Ishikawa (cell line): Measurements from ENCODE around the gene PTCH1.

Experiments used
- CEBPB ChIP-seq: IDR thresholded peaks from 2 replicates; pipeline ENCODE4 v1.6.1; 2012
- CREB1 ChIP-seq: IDR thresholded peaks from 2 replicates; pipeline ENCODE4 v1.6.1; 2012; ENCODE audit warnings: low read depth
- EGR1 ChIP-seq: IDR thresholded peaks from 2 replicates; pipeline ENCODE4 v1.6.1; 2012
- EP300 ChIP-seq: IDR thresholded peaks from 2 replicates; pipeline ENCODE4 v1.6.1; 2012; ENCODE audit warnings: borderline replicate concordance
- FOXM1 ChIP-seq: IDR thresholded peaks from 2 replicates; pipeline ENCODE4 v1.6.1; 2012; ENCODE audit warnings: low read depth, borderline replicate concordance
- NFIC ChIP-seq: IDR thresholded peaks from 2 replicates; pipeline ENCODE4 v1.6.1; 2012
- RAD21 ChIP-seq: IDR thresholded peaks from 2 replicates; pipeline ENCODE4 v1.6.1; 2012; ENCODE audit warnings: low read depth
- TAF1 ChIP-seq: IDR thresholded peaks from 2 replicates; pipeline ENCODE4 v1.6.1; 2012; ENCODE audit warnings: low read depth, mild to moderate bottlenecking
- TCF12 ChIP-seq: IDR thresholded peaks from 2 replicates; pipeline ENCODE4 v1.6.1; 2012; ENCODE audit warnings: low read depth
- TEAD4 ChIP-seq: IDR thresholded peaks from 2 replicates; pipeline ENCODE4 v1.6.1; 2012
- YY1 ChIP-seq: IDR thresholded peaks from 2 replicates; pipeline ENCODE4 v1.6.1; 2012; ENCODE audit warnings: low read depth
- ZBTB7A ChIP-seq: IDR thresholded peaks from 2 replicates; pipeline ENCODE4 v1.6.1; 2012; ENCODE audit warnings: low read depth
- TF ChIP-seq, protein P1 (sequence below): IDR thresholded peaks from 2 replicates; pipeline ENCODE4 v1.6.1; 2012
- TF ChIP-seq, protein P2 (sequence below): IDR thresholded peaks from 2 replicates; pipeline ENCODE4 v1.6.1; 2012
- TF ChIP-seq, protein P3 (sequence below): IDR thresholded peaks from 2 replicates; pipeline ENCODE4 v1.6.1; 2012; ENCODE audit warnings: low read depth, mild to moderate bottlenecking

PTCH1 gene

DNA sequence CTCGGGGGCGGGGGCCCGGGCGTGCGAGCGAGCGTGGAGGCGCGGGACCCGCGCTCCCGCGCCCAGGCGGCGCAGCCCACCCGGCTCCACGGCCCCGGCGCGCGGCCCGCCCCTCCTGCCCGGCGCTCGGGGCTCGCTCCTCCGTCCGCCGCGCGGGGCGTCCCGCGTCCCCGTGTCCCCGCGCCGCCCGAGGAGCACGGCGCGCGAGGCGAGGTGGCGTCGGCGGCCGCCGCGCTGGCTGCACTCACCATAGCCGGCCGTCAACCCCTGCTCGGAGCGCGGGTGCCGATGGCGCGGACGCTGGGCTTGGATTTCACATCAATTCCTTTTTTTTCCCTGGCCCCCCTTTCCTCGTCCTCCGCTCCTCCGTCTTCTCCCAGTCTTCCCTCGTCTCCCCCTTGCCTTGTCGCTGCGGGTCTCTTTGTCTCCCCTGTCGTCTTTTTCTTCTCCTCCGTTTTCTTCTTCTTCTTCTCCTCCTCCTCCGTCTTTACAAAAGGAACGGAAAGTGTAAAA is 494 bp downstream of the PTCH1 start:
- TF ChIP-seq ZBTB7A = no peak
- TF ChIP-seq RAD21 = no peak
- TF ChIP-seq CEBPB = no peak
- TF ChIP-seq TEAD4 = no peak
- TF ChIP-seq TAF1 = no peak
- TF ChIP-seq EGR1 = no peak
- no peak for TF ChIP-seq EP300

DNA sequence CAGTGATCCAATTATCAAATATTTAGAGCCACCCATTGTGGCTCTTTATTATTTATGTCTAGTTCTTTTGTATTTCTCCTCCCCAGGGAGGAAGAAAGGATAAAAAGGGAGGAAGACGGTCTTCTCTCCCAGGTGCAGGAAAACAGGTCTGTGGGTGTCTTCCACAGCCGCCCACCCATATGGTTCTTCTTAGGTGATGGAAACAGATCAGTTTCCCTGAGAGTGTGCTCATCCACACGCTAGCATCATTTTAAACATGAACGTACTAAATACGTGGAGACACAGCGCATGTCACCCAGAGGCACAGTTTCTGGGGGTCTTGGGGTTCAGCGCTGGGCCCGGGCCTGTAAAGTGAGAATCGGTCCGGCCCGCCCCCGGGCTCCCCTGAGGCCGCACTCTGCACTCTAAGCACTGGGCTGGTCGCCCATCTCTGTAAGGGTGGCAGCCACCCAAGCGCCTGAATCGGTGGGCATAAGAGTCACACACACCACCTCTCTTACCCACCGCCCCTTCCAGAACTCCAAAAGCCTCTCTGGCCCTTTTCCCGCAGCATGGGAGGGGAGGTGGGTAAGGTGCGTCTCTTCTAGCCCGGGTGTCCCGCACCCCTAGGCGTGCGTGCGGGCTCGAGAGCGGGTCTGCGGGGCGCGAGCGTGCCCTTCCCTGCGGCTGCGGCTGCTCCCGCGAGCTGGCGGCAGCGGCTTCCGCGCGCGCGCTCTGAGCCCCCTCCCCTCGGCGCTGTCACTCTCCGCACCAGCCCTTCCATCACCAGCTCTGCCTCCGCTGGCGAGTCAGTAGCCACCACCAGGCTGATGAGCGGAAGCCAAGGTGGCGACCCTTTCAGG is 1.3 kb downstream of the PTCH1 start:
- TF ChIP-seq ZBTB7A (0 out of 2 replicates have a peak, but pooled peaks have one; percentile 27), TEAD4 (no peak)

DNA sequence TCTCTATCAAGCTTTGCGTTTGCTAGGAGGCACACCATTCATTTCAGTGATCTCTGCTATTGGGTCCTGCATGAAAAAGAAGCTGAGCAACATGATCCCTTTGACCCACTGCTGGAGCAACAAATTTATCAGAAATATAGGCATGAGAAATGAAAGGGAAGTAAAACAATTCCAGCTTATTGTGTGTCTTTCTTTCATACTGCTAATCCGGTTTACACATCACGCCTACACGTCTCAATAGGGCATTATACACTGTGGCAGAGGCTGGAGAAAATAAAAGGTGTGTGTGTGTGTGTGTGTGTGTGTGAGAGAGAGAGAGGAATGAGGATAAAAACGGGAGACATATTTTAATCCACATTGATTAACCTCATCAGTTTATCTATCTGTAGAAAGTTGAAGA is 2.4 kb downstream of the PTCH1 start:
- TF ChIP-seq, protein P1, sequence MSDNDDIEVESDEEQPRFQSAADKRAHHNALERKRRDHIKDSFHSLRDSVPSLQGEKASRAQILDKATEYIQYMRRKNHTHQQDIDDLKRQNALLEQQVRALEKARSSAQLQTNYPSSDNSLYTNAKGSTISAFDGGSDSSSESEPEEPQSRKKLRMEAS = no peak
- TF ChIP-seq YY1 (no peak), EP300 (no peak), TCF12 (no peak), TAF1 (no peak), NFIC (no peak), CEBPB (no peak), TEAD4 (no peak), RAD21 (no peak)
- TF ChIP-seq, protein P2, sequence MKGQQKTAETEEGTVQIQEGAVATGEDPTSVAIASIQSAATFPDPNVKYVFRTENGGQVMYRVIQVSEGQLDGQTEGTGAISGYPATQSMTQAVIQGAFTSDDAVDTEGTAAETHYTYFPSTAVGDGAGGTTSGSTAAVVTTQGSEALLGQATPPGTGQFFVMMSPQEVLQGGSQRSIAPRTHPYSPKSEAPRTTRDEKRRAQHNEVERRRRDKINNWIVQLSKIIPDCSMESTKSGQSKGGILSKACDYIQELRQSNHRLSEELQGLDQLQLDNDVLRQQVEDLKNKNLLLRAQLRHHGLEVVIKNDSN = no peak

DNA sequence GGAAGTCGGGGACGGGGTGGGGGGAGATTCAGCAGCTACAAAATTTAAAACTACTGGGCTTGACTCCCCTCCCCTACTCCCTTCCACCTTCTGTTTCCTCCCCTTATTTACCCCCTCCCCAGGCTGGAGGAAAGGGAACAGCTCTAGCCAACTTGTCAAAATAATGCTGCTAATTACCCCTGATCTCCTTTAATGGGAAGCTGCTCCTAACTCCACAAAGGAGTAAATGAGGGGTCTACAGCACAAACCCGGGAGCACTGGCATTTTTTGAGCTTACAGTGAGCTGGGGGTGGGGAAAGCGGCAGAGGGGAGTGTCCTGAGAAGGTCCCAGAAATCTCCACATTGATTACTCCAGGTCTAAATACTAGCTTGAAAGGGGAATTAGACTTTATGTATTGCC is 3.1 kb downstream of the PTCH1 start:
- TF ChIP-seq, protein P1 = no peak

DNA sequence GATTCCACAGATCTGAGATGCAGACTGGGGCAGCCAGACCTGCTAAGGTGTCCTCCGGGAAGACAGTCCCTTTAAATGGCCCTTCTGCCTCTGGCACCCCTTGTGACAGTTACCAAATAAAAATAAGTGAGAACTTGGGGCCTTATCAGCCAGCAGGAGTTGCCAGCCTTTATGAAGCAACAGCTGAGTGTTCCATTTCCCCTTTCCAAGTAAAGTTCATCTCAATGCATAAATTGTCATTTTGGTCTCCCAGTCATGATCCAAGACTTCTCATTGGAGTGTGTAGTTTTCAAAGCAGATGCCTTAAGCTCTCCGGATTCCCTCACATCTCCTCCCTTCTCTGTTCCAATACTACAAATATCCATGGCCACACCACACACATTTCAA is 4.1 kb downstream of the PTCH1 start:
- TF ChIP-seq, protein P1 = no peak
- TF ChIP-seq CREB1 (no peak), TCF12 (no peak), EP300 (no peak), NFIC (no peak), TAF1 (no peak), EGR1 (no peak), TEAD4 (no peak), YY1 (no peak), CEBPB (no peak), FOXM1 (no peak), RAD21 (no peak), ZBTB7A (no peak)
- TF ChIP-seq, protein P2 = no peak
- TF ChIP-seq, protein P3, sequence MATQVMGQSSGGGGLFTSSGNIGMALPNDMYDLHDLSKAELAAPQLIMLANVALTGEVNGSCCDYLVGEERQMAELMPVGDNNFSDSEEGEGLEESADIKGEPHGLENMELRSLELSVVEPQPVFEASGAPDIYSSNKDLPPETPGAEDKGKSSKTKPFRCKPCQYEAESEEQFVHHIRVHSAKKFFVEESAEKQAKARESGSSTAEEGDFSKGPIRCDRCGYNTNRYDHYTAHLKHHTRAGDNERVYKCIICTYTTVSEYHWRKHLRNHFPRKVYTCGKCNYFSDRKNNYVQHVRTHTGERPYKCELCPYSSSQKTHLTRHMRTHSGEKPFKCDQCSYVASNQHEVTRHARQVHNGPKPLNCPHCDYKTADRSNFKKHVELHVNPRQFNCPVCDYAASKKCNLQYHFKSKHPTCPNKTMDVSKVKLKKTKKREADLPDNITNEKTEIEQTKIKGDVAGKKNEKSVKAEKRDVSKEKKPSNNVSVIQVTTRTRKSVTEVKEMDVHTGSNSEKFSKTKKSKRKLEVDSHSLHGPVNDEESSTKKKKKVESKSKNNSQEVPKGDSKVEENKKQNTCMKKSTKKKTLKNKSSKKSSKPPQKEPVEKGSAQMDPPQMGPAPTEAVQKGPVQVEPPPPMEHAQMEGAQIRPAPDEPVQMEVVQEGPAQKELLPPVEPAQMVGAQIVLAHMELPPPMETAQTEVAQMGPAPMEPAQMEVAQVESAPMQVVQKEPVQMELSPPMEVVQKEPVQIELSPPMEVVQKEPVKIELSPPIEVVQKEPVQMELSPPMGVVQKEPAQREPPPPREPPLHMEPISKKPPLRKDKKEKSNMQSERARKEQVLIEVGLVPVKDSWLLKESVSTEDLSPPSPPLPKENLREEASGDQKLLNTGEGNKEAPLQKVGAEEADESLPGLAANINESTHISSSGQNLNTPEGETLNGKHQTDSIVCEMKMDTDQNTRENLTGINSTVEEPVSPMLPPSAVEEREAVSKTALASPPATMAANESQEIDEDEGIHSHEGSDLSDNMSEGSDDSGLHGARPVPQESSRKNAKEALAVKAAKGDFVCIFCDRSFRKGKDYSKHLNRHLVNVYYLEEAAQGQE = no peak

DNA sequence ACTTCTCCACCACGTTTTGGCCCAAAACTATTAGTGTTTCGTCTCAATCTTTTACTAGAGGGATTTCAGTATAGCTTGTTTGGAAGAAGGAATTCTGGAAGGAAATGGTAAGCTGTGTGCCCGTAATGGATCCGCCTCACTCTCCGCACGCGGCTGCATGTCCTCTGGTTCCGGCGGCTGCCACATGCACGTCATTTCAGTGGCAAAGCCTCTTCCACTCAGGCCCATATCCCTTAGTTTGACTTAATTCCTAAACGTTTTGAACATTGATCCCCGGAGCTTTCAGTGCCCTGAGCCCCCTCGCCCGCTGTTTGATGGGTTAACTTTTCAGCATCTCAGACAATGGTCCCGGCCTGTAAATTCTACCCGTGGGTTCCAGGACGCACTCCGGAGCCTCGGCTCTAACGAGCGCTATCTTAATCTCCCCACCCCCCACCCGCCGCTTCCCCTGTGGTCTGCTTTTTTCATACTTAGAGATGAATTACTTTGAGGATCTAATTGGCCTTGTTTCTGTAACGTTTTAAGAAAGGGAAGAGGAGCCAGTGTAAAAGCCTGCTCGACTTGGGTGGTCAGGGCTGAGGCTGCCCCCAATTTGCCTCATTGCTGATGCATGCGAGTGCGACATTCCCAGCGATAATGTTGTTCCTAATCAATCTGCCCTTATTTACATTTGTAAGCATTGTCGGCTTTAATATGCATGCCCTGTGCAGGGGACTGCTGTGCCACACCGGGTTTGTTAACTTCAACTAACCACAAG is 4.6 kb downstream of the PTCH1 start:
- no peak for TF ChIP-seq EGR1

DNA sequence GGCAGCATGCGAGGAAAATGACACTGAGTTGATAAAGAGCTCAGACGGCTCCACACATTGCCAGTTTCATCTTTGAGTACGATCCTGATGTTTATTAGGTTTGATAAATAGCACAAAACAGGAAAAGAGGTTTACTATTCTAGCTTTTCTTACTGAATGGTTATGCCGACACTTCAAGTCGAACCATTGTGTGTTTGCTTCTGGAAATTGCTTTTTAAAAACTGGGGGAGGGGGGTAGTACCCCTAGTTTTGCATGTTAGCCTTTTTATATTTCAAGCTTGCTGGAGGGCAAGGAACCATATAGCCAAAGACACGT is 5.2 kb downstream of the PTCH1 start:
- TF ChIP-seq TAF1 = no peak
- TF ChIP-seq RAD21 = no peak
- TF ChIP-seq ZBTB7A = no peak
- TF ChIP-seq EGR1 = no peak
- TF ChIP-seq, protein P1 = no peak
- TF ChIP-seq, protein P2 = no peak
- no peak for TF ChIP-seq CEBPB
- no peak for TF ChIP-seq CREB1
- TF ChIP-seq FOXM1 = no peak
- TF ChIP-seq, protein P3 = no peak
- TF ChIP-seq NFIC = no peak
- no peak for TF ChIP-seq EP300
- TF ChIP-seq YY1 = no peak
- no peak for TF ChIP-seq TEAD4
- TF ChIP-seq TCF12 = no peak
